HG02798 (cell line): ENCODE measurements around the gene FGD4.
A peak's percentile ranks its signal among the peaks of the same experiment; 100 is the strongest.

Experiments
- ATAC-seq: cut with Tn5 transposase; IDR thresholded peaks from one replicate; pipeline ENCODE4 v1.9.1; 2021; ENCODE audit warnings: mild to moderate bottlenecking; ENCODE audit not compliant: unreplicated experiment, poor library complexity

FGD4 gene

GRCh38 chr12:32650508-32650907 is 251.2 kb downstream of the FGD4 start:
- ATAC-seq: no peak

DNA sequence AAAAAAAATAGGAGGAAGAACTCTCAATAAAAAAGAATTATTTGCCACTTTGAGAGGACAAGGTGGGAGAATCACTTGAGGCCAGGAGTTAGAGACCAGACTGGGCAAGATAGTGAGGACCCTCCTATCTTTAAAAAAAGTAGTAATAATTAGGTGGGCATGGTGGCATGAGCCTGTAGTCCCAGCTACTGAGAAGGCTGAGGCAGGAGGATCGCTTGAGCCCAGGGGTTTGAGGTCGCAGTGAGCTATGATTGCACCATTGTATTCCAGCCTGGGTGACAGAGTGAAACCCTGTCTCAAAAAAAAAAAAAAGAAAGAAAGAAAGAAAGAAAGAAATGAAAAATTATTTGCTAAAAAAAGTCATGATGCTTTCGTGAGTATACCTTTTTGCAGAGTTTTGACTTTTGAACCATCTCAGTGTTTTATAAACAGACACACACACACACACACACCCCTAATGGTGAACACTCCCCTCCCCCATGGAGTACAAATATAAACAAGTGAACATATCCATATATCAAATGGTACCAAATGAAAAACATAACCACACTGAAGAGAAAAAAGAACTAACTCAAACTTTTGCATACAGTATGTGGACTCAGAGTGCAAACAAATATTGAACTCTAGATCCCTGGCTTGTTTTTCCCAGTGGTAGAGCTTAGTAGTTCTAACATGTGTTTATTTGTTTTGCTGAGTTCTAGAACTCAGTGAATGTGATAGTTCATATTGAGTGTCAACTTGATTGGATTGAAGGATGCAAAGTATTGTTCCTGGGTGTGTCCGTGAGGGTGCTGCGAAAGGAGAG is 252.0 kb downstream of the FGD4 start:
- no peak for ATAC-seq

DNA sequence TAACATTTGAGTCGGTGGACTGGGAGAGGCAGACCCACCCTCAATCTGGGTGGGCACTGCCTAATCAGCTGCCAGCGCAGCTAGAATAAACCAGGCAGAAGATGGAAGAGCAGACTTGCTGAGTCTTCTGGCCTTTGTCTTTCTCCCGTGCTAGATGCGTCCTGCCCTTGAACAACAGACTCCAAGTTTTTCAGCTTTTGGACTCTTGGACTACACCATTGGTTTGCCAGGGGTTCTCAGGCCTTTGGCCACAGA is 252.5 kb downstream of the FGD4 start:
- ATAC-seq: no peak

- no peak for ATAC-seq
These were observed 260.6 kb downstream of the FGD4 start for GRCh38 chr12:32659908-32660440.

DNA sequence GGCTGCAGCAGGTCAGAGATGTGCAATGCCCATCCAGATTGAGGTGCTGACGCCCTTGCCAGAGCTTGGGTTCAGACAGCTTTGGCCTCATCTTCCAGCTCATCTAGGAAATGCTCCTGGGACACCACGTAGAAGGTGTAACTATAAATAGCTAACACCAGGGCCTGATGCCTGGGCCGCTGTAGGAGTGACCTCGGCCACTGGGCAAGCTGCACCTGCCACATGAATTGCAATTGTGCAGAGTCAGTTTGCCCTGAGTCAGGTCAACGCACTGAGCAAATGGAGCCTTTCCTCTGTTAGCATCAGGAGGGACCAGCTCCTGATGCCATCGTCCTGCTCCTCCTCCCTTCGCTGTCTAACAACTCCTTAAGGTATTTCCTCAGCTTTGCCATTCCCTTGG is 262.3 kb downstream of the FGD4 start:
- ATAC-seq: no peak

- no peak for ATAC-seq
These were observed 263.3 kb downstream of the FGD4 start for GRCh38 chr12:32662665-32663064.

GRCh38 chr12:32666018-32666417 is 266.7 kb downstream of the FGD4 start:
- no peak for ATAC-seq

DNA sequence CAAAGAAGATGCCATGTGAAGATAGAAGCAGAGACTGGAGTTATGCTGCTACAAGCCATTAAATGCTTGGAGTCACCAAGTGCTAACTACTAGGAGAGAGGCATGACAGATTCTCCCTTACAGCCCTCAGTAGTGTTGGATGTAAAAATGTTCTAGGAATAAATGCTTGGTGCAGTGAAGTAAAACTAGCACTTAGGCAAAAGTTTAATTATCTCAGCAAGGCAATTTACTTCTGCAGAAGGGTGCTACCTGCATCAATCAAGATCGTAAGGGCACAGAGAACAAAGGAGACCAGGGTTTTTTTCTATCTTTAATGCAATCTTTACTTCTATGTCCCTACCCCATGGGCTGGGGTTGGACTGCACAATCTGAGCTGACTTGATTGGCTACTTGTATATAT is 270.2 kb downstream of the FGD4 start:
- no peak for ATAC-seq

- peak; percentile 50 for ATAC-seq
These were observed 272.8 kb downstream of the FGD4 start for GRCh38 chr12:32671930-32672780.

DNA sequence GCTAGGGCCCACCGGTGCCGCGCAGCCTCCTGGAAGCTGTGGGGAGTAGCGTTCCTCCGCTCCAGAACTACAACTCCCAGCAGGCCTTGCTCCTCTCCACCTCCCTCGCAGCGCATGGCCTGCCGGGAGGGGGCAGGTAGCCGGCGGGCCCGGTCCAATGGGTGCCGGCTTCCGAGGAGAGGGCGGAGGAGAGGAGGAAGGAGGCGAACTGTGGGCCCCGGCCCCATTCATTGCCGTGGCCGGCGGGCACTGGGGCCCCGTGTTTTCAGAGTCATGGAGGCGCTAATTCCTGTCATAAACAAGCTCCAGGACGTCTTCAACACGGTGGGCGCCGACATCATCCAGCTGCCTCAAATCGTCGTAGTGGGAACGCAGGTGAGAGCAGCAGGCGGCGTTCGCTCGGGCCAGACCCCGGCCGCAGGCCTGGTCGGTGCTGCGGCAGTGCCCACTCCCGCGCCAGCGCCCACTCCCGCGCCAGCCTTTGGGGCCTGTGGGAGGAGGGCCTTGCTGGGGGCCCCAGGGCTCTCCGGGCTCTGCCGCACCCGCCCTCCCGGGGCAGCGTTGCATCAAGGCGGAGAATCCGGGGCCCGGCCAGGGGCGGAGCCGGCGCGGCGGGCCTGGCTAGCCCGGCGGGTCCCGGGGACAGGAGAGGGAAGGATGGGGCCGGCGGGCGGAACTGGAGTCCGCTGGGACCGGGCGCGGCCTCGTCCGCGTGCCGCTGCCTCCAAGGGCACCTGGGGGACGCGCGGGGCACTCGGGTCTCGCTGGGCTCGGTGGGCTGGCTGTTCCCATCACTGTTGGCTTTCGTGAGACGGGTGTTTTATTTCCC is 279.9 kb downstream of the FGD4 start, which contains the start of gene DNM1L:
Gene DNM1L, plus strand, starts transcription at position 211 of the 829 bp plus-strand sequence. Its CDS starts 63 bp downstream, at position 274.
- peak; percentile 97 for ATAC-seq

DNA sequence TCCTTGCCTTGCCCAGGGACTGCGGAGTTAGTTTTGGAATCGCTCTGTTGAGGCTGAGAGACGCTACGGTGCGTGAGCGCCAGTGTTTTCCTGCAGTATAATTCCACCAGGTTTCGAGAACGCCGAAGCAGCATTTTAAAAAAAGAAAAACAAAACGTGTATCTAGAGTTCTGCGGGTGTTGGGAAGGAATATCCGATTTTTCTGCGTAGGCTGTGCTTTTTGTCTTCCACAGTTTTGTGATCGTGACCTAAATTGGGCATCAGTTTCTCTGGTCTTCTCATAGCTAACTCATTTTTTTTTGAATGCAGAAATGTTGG is 280.5 kb downstream of the FGD4 start:
- no peak for ATAC-seq

DNA sequence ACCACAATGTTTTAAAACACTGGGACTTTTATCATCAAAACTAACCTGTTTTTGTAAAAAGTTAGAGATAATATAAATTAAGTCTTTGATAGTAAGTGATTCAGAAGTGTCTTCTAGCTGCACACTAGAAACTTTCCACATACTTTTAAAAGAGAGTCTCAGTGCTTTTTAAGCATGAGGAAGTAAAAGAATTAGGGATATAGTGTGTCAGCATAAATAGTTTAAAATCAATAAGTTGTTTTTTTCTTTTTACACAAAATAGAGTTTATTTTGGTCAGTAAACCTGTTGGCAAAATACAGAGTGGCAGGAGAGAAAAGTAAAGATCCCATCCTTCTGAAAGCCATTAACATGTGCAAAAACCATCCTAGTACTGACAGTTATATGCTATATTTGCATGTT is 281.4 kb downstream of the FGD4 start:
- ATAC-seq: no peak

- ATAC-seq: no peak
These were observed 281.9 kb downstream of the FGD4 start for GRCh38 chr12:32681272-32681671.

DNA sequence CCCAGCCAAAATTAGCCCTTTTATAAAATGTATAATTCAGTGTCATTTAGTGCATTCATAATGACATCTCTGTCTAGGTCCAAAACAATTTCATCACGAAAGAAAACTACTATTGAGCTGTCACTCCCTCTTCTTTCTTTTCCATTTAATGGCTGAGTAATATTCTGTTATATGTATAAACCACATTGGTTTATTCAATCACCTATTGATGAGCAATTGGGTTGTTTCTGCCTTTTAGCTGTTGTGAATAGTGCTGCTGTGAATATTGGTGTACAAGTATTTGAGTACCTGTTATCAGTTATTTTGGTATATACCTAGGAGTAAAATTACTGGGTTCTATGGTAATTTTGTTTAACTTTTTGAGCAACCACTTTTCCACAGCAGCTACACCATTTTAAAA is 287.0 kb downstream of the FGD4 start:
- no peak for ATAC-seq

DNA sequence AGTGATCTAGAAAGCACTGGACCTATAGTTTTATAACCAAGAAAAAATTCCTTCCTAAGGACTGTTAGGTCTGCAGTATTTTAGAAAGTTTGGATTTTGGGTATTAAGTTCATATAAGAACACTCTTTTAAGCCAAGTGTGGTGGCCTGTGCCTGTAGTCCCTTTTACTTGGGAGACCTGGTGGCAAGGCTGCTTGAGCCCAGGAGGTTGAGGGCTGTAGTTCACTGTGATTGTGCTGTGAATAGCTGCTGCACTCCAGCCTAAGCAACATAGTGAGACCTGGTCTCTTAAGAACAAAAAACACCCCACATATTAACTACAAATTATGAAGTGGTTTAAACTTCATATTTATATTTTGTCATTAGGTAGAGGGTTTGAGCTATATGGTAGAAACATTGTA is 289.4 kb downstream of the FGD4 start:
- no peak for ATAC-seq

DNA sequence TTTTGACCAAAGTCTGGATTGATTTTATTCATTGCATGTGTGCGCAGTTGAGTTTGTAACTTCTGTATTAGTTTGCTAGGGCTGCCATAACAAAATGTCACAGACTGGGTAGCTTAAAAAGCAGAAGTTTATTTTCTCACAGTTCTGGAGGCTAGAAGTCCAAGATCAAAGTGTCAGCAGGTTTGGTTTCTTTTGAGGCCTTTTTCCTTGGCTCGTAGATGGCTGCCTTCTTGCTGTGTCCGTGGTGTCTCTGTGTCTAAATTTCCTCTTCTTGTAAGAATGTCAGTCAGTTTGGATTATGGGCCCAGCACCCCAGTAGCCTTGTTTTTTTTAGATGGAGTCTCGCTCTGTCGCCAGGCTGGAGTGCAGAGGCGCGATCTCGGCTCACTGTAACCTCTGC is 291.6 kb downstream of the FGD4 start:
- no peak for ATAC-seq

DNA sequence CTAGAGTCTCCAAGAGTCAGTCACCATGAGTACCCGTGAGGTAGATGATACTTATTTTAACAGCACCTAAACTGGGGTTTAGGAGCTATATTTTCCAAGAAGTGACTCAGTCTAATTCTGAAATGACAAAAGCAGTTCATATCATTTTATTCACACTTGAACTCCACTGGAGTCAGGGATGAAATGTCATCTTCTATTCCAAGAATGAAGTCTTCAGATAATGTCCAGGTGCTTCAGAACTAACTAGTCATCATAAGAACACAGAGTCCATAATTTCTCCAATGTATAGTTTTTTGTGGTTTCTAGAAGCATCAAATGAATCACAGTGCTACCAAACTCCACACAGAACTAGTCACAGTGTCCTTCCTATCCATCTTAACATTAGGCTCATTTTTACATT is 293.0 kb downstream of the FGD4 start:
- ATAC-seq: no peak

- ATAC-seq: no peak
These were observed 293.7 kb downstream of the FGD4 start for GRCh38 chr12:32693036-32693435.
